ENCODE measurements around the gene ANKEF1. TPM values are rescaled to one million over a fixed set of nuclear protein-coding genes. Genes with fewer than 3 reads are reported as not detected.

The ANKEF1 gene
- total and polyA plus RNA-seq, 10 of the 15 experiments (the other 5 are each of a cell fraction or from before 2014, with no cell fraction given), result 0.04 to 3.0 (median 0.89) TPM

DNA sequence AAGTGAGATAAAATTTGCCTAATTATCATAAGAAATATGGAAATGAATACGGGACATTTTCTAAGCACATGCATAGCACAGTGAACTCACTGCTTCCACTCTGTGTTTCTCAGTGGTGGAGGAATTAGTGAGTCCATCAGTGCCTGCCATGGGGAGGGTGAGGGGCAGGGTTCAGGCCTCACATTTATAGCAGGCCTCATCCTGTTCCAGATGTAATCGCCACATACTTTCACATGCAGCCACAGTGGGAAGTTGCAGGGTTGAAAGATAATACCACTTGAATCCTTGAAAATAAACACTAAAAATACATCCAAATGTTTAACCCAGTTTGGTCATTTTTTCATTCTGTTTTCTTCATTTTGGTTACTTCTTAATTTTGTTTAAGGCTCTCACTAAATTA lies 29.9 kb upstream of the ANKEF1 start:
- 11% methylated on average over 2 of the region's 2 CpGs for WGBS (ENCODE audit: insufficient coverage, insufficient replicate concordance, low lambda C conversion rate, missing lambda C conversion rate)
- Histone ChIP-seq H3K36me3 (ENCODE audit: control insufficient read depth in 2 of 2, insufficient read depth in 2 of 2, low read length in 1 of 2) (no peaks in the 10 kb centered on the region), H3K4me2 (ENCODE audit: control insufficient read depth, insufficient read depth) (no peak overlapping the region), H3K9me3 (replicated peaks; ENCODE audit: control insufficient read depth, insufficient read depth, low read length) (no peaks in the 10 kb centered on the region), H2AFZ (ENCODE audit: control insufficient read depth, low read depth, low read length) (no peak overlapping the region), H3K27me3 (replicated peaks in 1 of 2; ENCODE audit: control insufficient read depth in 2 of 2, insufficient read depth in 2 of 2, low read length in 1 of 2) (no peaks in the 10 kb centered on the region), H3K4me3 (no peak overlapping the region), H3K79me2 (ENCODE audit: control insufficient read depth, insufficient read depth, low read length) (no peaks in the 10 kb centered on the region), H3K9ac (ENCODE audit: control insufficient read depth, insufficient read depth, low read length) (no peak overlapping the region), H3K4me1 (ENCODE audit: control insufficient read depth, insufficient read depth, low read length) (no peaks in the 10 kb centered on the region), H3K27ac (ENCODE audit: control insufficient read depth, insufficient read depth) (no peak overlapping the region), H4K20me1 (ENCODE audit: control insufficient read depth, insufficient read depth) (no peaks in the 10 kb centered on the region)
- in situ Hi-C loops (cut with MboI) (no loop called here), intact Hi-C loops (cut with micrococcal nuclease; ENCODE audit: unreplicated experiment) (no loop called here)
- ChIA-PET CTCF (no interaction called here), SMC1A (ENCODE audit: uncharacterized antibody, unreplicated experiment) (interaction anchor here (1.5 kb wide), 1 partner anchor 22 kb away, joined by 3 read pairs; no protein-coding TSS in a partner anchor), POLR2A (no interaction called here), RAD21 (ENCODE audit: unreplicated experiment) (no interaction called here)
- BruUV-seq (replicated peaks), result no TSS peak
- no peak for TF ChIP-seq ATF3 (IDR thresholded peaks at IDR 0.05; ENCODE audit: borderline replicate concordance, extremely low read depth, low read depth, low read length)
- no peak for TF ChIP-seq KDM1A (IDR thresholded peaks at IDR 0.05; ENCODE audit: borderline replicate concordance)
- TF ChIP-seq ZNF207 (IDR thresholded peaks at IDR 0.05; ENCODE audit: borderline replicate concordance), result no peak
- TF ChIP-seq, protein P1, sequence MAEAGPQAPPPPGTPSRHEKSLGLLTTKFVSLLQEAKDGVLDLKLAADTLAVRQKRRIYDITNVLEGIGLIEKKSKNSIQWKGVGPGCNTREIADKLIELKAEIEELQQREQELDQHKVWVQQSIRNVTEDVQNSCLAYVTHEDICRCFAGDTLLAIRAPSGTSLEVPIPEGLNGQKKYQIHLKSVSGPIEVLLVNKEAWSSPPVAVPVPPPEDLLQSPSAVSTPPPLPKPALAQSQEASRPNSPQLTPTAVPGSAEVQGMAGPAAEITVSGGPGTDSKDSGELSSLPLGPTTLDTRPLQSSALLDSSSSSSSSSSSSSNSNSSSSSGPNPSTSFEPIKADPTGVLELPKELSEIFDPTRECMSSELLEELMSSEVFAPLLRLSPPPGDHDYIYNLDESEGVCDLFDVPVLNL (IDR thresholded peaks at IDR 0.05; ENCODE audit: low read depth, low read length), result no peak
- TF ChIP-seq BHLHE40 (IDR thresholded peaks at IDR 0.05; ENCODE audit: borderline replicate concordance in 1 of 2, low read depth in 2 of 2, low read length in 1 of 2), result no peak
- DNase-seq (ENCODE audit: low read depth, low spot score), result no peak
- ATAC-seq, result no peak
- no peak for FAIRE-seq

GRCh38 chr20:10005885-10006284 lies 28.9 kb upstream of the ANKEF1 start:
- in situ Hi-C loops (cut with MboI) (no loop called here), intact Hi-C loops (cut with micrococcal nuclease; ENCODE audit: unreplicated experiment) (no loop called here)
- Histone ChIP-seq H3K79me2 (ENCODE audit: control insufficient read depth, insufficient read depth, low read length) (no peaks in the 10 kb centered on the region), H4K20me1 (ENCODE audit: control insufficient read depth, insufficient read depth) (no peaks in the 10 kb centered on the region), H3K9ac (ENCODE audit: control insufficient read depth, insufficient read depth, low read length) (no peak overlapping the region), H3K36me3 (ENCODE audit: control insufficient read depth in 2 of 2, insufficient read depth in 2 of 2, low read length in 1 of 2) (no peaks in the 10 kb centered on the region), H3K27me3 (replicated peaks in 1 of 2; ENCODE audit: control insufficient read depth in 2 of 2, insufficient read depth in 2 of 2, low read length in 1 of 2) (no peaks in the 10 kb centered on the region), H3K4me2 (ENCODE audit: control insufficient read depth, insufficient read depth) (no peak overlapping the region), H3K4me3 (no peak overlapping the region), H3K9me3 (replicated peaks; ENCODE audit: control insufficient read depth, insufficient read depth, low read length) (no peaks in the 10 kb centered on the region), H2AFZ (ENCODE audit: control insufficient read depth, low read depth, low read length) (no peak overlapping the region), H3K27ac (ENCODE audit: control insufficient read depth, insufficient read depth) (no peak overlapping the region), H3K4me1 (ENCODE audit: control insufficient read depth, insufficient read depth, low read length) (no peaks in the 10 kb centered on the region)
- WGBS (ENCODE audit: insufficient coverage, insufficient replicate concordance, low lambda C conversion rate, missing lambda C conversion rate), result 50% methylated on average over 1 of the region's 1 CpG
- TF ChIP-seq MYB (IDR thresholded peaks at IDR 0.05; ENCODE audit: borderline replicate concordance, low read depth, low read length) (no peak), IRF4 (IDR thresholded peaks at IDR 0.05; ENCODE audit: low read depth, low read length) (no peak), LARP7 (IDR thresholded peaks at IDR 0.05) (no peak)
- ChIA-PET CTCF (no interaction called here), RAD21 (ENCODE audit: unreplicated experiment) (no interaction called here), POLR2A (no interaction called here), SMC1A (ENCODE audit: uncharacterized antibody, unreplicated experiment) (interaction anchor here (1.5 kb wide), 1 partner anchor 23 kb away, joined by 3 read pairs; no protein-coding TSS in a partner anchor)
- ATAC-seq (no peak), DNase-seq (ENCODE audit: low read depth, low spot score) (no peak), FAIRE-seq (no peak)
- BruUV-seq (replicated peaks), result no TSS peak

Data from GM12878 (cell line).